HS-5 (cell line): ENCODE results near the gene PERP.
A peak's percentile ranks its signal among the peaks of the same experiment; 100 is the strongest.
"Not testable (repeated sequence)": the region's sequence is repeated elsewhere in the genome, so short reads cannot be mapped to it uniquely, and the experiment has no call there.

ENCODE experiments used
- DNase-seq: peaks from one replicate; pipeline ENCODE4 v3.0.0-alpha.2; 2012; ENCODE audit warnings: low read depth

Gene PERP

DNA sequence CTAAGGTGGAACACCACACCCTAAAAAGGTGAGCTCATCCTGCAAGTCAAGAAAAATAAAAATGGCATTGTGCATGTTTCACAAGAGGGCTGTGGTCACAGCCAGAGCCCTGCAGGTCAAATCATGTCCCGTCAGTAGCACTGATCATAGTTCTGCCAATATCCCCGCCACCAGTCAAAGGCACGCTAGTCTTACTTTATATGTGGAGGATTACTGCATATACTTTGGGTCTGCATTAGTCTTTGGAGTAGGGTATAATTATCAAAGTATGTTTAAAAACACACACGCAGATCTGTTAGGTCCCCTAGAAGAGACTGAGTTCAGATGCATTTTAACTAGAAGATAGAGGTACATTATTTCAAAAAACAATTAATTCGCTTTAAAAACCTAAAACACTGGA, 1.8 kb downstream of the PERP start:
- DNase-seq, result no peak

- no peak for DNase-seq
Observed at GRCh38 chr6:138104618-138105213, 2.5 kb downstream of the PERP start.

- no peak for DNase-seq
Observed at GRCh38 chr6:138103871-138104270, 3.3 kb downstream of the PERP start.

GRCh38 chr6:138101946-138102731, 5.1 kb downstream of the PERP start:
- no peak for DNase-seq

- DNase-seq, result peak; percentile 64
Observed at GRCh38 chr6:138099832-138100231, 7.4 kb downstream of the PERP start.

DNA sequence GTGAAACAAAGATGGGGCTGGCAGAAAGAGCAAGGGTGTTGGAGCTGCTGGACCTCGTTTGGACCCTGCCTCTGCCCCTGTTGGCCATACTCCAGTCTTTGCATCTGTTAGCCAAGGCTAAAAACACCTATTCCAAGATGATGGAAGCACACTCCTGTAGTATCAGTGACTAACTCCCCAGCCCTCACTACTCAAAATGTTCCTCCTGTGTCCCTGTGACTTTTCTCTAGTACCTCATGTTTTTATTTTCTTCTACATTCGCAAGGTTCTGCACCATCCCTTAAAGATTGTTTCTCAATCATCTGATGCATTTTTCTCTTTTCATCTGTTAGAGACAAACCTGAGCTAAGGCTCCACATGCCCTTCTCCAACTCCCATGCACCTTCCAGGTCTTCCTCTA, 8.9 kb downstream of the PERP start:
- no peak for DNase-seq

DNA sequence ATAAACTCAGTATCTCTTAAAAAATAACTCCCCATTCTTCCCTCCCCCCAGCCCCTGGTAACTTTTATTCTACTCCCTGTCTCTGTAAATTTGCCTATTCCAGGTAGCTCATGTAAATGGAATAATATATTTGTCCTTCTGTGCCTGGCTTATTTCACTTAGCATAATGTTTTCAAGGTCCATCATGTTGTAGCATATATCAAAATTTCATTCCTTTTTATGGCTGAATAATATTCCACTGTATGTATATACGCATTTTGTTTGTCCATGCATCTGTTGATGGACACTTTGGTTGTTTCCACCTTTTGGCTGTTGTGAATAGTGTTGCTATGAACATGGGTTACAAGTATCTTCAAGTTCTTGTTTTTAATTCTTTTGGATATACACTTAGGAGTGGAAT, 13.0 kb downstream of the PERP start:
- DNase-seq, result no peak

DNA sequence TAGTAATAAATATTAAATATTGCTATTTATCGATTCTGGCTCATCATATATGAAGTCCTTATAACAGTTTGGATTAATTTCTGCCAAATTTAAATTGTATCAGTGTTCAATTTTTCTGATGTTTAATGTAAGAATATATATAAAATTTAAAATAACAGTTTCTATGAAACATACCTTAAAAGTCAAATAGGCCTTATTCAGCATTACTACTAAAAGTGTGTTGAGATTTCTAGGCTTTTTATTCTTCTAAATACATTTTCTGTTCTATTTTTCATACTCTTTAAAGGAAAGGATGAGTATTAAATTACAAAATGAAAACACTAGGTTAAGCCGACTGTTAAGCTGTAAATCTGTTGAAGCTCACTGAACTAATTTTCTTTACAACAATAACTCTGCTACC, 13.6 kb downstream of the PERP start:
- DNase-seq, result no peak

DNA sequence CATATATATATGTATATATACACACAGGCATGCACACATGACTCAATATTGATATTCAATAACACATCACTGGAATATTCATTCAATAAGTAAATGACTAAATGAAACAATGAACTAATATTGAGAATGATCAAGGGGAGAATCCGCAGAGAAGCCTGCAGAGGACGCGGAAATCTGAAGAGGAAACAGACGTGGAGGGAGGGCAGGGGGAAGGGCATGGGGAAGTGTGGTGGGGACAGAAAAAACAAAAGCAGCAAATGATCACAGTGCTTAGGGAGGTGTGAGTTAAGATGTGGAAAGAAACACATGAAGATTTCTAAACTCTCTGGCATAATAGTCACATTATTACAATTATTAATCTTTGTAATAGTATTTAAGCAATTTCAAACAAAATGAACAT, 14.5 kb downstream of the PERP start:
- DNase-seq, result no peak

GRCh38 chr6:138089325-138089724, 17.9 kb downstream of the PERP start:
- no peak for DNase-seq

DNA sequence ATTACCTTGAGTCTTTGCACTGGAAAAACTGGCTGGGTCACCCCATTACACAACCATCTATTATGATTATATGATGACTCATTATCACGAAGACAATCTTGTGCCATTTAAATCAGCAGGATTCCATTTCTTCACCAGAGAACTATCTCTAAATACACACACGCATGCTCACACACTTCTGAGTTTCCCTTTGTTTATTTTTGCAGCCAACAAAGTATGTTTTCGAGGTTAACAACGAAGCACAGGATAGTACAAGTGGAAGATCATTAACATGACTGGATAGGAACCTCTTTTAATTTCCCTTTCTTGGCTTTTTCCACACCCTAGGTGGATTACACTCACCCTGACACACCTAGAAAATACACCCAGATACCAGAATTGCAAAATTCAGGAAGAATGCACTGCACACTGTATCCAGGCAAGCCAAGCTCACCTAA, 18.9 kb downstream of the PERP start:
- peak; percentile 73 for DNase-seq

DNA sequence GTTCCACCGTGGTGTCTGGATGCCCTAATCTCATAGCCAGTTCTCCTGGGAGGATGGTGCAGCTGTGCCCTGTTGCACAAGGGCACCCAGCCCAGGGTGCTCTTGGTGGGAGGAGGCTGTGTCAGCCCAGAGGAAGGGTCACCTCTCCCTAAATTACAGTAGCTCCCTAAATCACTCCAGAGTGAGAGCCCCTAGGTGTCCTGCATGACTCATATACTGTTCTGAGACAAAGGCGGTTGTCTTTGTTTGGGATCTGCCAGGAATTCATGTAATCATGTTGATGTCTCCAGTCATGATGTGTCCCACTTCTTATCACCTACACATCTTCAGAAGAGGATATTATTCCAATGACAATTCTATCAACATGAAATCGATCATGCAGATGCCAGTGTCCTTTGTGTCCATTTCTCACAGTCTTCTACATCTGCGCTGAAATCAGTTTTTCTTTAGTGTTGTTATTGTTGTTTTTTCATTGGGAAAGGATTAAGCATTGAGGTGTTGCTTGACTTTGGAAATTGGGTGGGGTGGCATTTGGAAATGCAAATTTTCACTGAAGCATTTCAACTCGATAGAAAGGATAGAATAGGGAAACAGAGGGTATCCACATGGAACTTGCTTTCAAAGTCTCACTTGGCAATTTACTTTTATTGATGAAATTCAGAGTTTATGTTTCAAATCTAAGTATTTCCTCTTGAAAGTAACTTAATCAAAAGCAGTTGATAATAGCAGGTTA, 19.5 kb downstream of the PERP start:
- no peak for DNase-seq

DNA sequence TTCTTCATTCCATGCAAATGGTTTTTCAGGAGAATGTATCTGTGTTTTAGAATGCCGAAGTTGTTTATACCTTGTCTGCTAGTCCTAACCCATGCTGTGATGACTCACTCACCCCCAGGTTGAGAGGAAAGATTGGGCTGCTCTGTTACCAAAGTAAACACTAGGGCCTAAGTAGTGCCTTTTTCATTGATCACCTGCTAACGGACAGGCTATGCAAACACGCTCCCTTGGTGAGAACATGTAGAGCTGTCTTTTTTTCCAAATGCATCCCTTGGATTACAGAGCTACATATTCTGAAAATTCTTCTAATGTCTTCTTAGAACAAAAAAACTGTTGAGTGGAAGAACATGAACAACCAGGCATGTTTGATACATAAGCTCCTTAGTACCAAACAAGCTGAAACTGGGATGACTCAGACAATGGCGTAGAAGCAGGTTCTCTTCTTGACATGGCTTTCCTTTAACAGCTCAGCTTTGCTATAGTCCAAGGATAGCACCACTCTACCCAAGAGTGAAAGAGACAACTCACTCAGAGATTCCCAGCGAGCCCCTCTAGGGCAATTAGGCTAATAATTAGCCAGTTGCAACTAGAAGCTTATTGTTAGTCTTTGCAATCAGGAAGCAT, 20.5 kb downstream of the PERP start:
- no peak for DNase-seq

GRCh38 chr6:138085839-138086222, 21.4 kb downstream of the PERP start:
- no peak for DNase-seq

GRCh38 chr6:138084904-138085838, 22.0 kb downstream of the PERP start:
- DNase-seq, result no peak

DNA sequence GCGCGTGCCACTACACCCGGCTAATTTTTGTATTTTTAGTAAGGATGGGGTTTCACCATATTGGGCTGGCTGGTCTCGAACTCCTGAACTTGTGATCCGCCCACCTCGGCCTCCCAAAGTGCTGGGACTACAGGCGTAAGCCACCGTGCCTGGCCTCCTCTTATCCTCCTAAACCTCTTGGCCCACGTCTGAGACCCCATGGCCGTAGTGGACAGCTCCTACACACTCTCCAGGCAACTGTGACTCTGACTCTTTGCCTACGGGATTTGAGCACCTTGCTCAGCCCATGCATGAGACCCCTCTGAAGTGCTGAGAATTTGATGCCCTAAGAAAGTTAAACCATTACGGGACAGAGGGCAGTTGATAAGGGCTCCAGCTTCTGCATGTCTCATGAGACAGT, 25.0 kb downstream of the PERP start:
- no peak for DNase-seq

GRCh38 chr6:138079556-138079955, 27.7 kb downstream of the PERP start:
- DNase-seq, result not testable (repeated sequence)

DNA sequence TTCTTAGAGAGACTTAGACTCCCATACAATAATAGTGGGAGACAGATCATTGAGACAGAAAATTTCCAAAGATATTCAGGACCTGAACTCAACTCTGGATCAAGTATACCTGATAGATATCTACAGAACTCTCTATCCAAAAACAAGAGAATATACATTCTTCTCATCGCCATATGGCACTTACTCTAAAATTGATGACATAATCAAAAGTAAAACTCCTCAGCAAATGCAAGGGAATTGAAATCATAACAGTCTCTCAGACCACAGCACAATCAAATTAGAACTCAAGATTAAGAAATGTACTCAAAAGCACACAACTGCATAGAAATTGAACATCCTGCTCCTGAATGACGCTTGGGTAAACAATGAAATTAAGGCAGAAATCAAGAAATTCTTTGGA, 28.7 kb downstream of the PERP start:
- no peak for DNase-seq

- no peak for DNase-seq
Observed at GRCh38 chr6:138073264-138073663, 34.0 kb downstream of the PERP start.

DNA sequence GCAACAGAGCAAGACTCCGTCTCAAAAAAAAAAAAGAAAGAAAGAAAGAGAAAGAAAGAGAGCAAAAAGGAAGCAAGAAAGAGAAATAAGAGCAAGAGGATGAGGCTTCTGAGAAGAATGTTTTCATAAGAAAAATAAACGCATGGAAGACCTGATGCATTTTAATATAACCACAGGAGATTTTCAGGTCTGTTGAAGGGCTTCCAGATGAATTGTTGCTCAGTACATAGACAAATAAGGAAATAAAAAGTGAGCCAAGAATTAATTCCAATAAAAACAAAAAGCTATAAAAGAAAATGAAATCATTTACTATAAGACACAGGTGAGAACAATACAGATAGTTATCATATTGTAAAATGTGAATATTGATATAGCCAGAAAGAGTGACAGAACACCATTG, 43.5 kb downstream of the PERP start:
- no peak for DNase-seq

DNA sequence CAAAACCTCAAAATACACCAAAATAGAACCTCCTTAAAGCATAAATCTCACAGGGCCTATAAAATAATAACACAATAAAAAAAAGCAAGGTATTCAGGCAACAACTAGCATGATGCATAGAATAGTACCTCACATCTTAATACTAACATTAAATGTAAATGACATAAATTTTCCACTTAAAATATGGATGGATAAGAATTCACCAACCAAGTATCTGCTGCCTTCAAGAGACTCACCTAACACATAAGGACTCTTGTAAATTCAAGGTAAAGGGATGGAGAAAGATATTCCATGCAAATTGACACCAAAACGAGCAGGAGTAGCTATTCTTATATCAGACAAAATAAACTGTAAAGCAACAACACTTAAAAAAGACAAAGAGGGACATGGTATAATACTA, 52.2 kb downstream of the PERP start:
- no peak for DNase-seq

DNA sequence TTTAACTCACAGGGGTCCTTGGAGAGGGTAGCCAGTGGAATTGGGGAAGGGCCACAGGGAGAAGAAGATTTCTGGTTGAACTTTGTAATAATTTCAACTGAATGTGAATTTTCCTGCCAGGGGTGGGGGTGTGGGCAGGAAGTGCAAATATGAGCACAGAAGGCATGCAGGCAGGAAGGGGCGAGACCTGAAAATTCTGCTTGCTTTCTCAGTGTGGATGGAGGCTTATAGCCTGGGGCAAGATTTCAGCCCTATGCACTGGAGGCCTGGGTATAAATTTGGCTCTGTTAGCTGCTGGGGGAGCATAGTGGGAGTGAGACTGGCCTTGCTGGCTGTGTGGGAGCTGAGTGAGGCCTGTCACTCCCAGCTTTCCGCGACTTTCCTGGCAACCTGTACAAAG, 54.4 kb downstream of the PERP start:
- no peak for DNase-seq
